SK-MEL-5 (cell line): ENCODE data around the gene TOR4A. TPM values are rescaled to one million over a fixed set of nuclear protein-coding genes. Genes with fewer than 3 reads are reported as not detected.

ENCODE experiments used
- total RNA-seq: library from RNA; depleted of rRNA; stranded (reverse); fragments of >200 nt; shearing (Covaris generic); gene quantifications from 2 replicates; pipeline ENCODE4 v1.2.3, GENCODE V29; 2014; rRNA removed

Gene TOR4A
- total RNA-seq, 1 experiment from 2014 or later: 0.03 TPM

Other genes with a start within 250 kb of the TOR4A start
- 8.6 and 9.5 TPM in 2 replicates for gene ABCA2, start 249.5 kb upstream of the TOR4A start, total RNA-seq
- gene FUT7, start 245.6 kb upstream of the TOR4A start, total RNA-seq: not detected in 2 replicates
- 2.2 and 3.5 TPM in 2 replicates for gene NPDC1, start 231.5 kb upstream of the TOR4A start, total RNA-seq
- gene ENTPD2, start 223.7 kb upstream of the TOR4A start, total RNA-seq: not detected in 2 replicates
- 8.1 and 8.7 TPM in 2 replicates for gene SAPCD2, start 207.2 kb upstream of the TOR4A start, total RNA-seq
- gene UAP1L1, start 200.2 kb upstream of the TOR4A start, total RNA-seq: 22.5 and 23.4 TPM in 2 replicates
- 84.8 and 85.2 TPM in 2 replicates for gene MAN1B1, start 190.7 kb upstream of the TOR4A start, total RNA-seq
- 171 and 178 TPM in 2 replicates for gene DPP7, start 163.0 kb upstream of the TOR4A start, total RNA-seq
- 0.05 TPM in 1 of 2 replicates, not detected in the other for gene GRIN1, start 138.6 kb upstream of the TOR4A start, total RNA-seq
- 0.40 TPM in 1 of 2 replicates, not detected in the other for gene LRRC26, start 107.7 kb upstream of the TOR4A start, total RNA-seq
- not detected in 2 replicates for gene TMEM210, start 105.7 kb upstream of the TOR4A start, total RNA-seq
- 9.0 and 12.0 TPM in 2 replicates for gene ANAPC2, start 89.2 kb upstream of the TOR4A start, total RNA-seq
- 59.2 and 60.9 TPM in 2 replicates for gene SSNA1, start 89.0 kb upstream of the TOR4A start, total RNA-seq
- 8.6 and 9.3 TPM in 2 replicates for gene TPRN, start 77.0 kb upstream of the TOR4A start, total RNA-seq
- 38.3 and 44.1 TPM in 2 replicates for gene TMEM203, start 72.1 kb upstream of the TOR4A start, total RNA-seq
- 5.1 and 6.4 TPM in 2 replicates for gene NDOR1, start 72.0 kb upstream of the TOR4A start, total RNA-seq
- gene RNF208, start 55.5 kb upstream of the TOR4A start, total RNA-seq: not detected in 2 replicates
- gene CYSRT1, start 52.6 kb upstream of the TOR4A start, total RNA-seq: 0.21 and 0.59 TPM in 2 replicates
- gene RNF224, start 50.2 kb upstream of the TOR4A start, total RNA-seq: not detected in 2 replicates
- gene SLC34A3, start 46.8 kb upstream of the TOR4A start, total RNA-seq: not detected in 2 replicates
- 66.1 and 81.2 TPM in 2 replicates for gene TUBB4B, start 36.4 kb upstream of the TOR4A start, total RNA-seq
- gene STPG3, start 26.4 kb upstream of the TOR4A start, total RNA-seq: not detected in 2 replicates
- gene NELFB, start 22.4 kb upstream of the TOR4A start, total RNA-seq: 47.3 and 47.4 TPM in 2 replicates
- gene NRARP, start 24.5 kb downstream of the TOR4A start, total RNA-seq: 0.50 and 0.67 TPM in 2 replicates
- gene EXD3, start 145.4 kb downstream of the TOR4A start, total RNA-seq: 1.4 and 1.7 TPM in 2 replicates
- gene NOXA1, start 145.7 kb downstream of the TOR4A start, total RNA-seq: 0.55 and 0.75 TPM in 2 replicates
- not detected in 2 replicates for gene ENTPD8, start 163.6 kb downstream of the TOR4A start, total RNA-seq
- gene NSMF, start 181.6 kb downstream of the TOR4A start, total RNA-seq: 22.4 and 25.5 TPM in 2 replicates